DMS114 treated with DMSO at 0.1 percent for 48 hours (cell line): ENCODE data around the gene C1orf50.
A peak's percentile ranks its signal among the peaks of the same experiment; 100 is the strongest.

Experiments used
- DNase-seq: peaks from one replicate; lab custom pipeline; 2025; ENCODE audit not compliant: unreplicated experiment; lab: John Stamatoyannopoulos, UW

Gene C1orf50

DNA sequence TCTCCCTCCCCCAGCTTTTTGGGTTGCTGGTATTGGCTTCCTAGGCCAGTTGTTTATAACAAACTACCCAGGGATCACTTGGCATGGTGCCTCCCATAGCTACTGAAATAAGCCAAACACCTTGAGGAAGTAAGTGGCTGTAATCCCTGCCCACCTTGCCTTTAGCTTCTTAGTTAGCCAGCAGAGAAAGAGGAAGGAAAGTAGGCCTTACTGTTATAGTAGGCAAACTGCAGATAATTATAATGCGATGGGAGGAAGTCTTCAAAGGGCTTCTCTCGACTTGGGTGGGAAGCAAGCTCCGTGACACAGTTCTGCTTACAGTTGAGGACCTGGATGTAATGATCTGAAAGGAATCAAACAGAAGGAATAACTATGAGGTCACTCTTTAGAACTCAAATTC is 8.4 kb upstream of the C1orf50 start:
- DNase-seq: no peak

DNA sequence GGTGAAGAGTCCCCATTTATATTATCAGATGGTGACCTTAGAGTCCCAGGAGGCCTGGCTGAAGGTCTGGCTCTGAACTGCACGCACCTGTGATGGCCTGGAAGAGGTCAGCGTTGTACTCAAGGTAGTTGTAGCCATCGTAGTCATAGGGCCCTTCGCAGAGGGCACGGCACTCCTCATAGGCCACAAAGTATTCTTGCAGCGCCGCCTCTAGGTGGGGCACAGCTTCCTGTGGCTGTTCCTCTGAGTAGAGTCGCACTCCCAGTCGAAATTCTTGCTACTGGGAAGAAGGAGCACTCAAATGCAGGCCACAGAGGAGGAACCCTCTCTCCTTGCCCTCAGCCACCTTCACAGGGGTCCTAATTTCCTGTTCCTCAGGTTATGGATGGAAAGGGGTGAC is 7.9 kb upstream of the C1orf50 start:
- no peak for DNase-seq

DNA sequence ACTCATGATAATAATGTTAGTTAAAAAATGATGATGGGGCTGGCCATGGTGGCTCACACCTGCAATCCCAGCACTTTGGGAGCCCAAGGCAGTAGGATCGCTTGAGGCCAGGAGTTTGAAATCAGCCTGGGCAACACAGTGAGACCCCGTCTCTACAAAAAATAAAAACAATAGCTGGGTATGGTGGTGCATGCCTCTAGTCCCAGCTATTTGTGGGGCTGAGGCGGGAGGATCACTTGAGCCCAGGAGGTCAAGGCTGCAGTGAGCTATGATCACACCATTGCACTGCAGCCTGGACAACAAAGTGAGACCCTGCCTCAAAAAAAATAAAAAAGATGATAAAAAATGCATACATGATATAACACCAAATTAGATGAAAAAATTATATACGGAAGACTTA is 5.5 kb upstream of the C1orf50 start:
- no peak for DNase-seq

DNA sequence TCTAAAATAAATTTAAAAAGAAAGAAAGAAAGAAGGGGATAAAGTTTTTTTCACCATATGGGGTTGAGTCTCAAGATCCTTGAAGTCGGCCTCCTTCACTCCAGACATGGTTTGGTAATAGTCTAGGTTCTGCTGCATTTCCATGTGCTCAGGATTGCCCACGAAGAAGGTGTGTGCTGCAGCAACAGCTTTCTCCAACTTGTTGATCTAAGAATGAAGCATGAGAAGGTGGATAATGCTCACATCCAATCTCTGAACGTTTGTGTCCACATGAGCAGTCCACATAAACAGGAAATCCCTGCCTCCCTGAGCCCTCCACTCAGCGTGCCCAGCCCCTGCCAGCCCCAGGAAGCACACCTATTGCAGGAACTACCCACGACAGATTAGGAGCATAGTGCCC is 4.8 kb upstream of the C1orf50 start:
- no peak for DNase-seq

DNA sequence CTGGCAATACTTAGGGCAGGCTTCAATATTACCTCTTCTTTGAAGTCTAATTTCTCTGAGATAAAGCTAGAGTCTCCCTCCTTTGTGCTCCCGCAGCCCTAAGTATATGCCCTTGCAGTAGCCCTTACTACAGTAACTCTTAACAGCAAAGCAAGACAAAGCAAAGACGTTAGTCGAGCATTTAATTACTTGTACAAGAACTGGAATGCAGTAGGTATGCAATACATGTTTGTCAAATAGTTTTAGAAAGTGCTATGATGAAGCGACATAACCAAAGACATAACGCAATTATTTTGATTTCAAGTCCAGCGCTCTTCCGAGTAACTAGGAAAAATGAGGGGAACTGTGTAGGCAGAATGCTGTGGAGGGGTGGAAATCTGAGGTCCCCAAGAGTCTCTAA is 1.8 kb upstream of the C1orf50 start:
- no peak for DNase-seq

DNA sequence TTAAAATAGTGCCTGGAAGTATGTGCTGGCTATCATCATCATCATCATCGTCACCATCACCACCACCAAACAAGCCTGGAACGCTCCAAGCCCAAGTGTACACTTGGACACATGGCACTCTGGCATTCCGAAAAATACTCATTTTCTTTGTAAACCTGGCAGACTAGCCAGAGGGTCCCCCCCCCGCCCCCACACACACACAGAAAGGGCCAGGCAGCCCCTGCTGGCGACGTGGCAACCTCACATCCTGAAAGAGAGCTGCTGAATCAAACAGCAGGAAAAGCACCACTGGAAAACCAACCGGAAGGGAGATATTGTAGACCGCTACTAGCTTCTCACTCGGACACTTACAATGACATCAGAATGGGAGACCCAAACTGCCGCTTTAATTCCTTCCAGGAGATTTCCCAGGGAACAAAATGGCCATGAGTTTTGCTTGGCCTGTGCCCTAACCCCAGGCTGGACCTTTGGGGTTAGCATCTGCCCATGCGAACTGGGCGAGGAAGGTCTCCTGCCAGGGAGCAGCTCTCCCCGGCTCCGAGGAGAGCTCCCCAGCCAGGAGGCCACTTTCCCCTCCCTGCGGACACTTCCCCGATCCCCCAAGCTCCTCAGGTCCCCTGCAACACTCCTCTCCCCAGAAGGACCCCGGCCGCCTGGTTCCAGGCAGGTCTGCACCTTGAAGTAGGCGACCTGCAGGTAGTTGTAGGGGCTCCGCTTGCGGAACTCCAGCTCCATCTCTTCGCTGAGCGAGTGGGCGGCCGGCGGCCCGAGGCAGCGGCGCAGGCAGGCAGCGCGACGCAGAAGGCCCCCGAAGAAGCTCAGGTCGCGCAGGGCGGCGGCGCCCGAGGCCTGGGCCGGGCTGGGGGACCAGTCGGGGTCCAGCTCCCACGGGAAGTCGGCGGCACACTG is 963 bp upstream of the C1orf50 start:
- peak; percentile 75 for DNase-seq

DNA sequence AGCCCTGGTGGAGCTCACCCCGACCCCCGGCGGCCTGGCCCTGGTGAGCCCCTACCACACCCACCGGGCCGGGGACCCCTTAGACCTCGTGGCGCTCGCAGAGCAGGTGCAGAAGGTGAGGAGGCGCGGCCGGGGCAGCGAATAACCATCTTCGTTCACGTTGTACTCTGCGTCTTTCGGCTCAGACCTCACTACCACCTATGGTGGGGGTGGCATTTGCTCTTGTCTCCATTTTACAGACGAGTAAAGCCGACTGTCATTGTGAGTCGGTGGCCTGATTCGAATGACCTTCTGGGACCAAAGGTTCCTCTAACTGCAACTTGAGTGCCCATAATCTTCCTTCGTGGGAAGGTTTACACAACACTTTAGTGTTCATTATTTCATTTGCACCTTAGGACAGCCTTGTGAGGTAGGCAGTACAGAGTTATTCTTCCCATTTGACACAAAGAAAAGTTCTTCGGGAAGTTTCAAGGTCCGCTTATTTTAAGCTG is 506 bp downstream of the C1orf50 start:
- DNase-seq: no peak

DNA sequence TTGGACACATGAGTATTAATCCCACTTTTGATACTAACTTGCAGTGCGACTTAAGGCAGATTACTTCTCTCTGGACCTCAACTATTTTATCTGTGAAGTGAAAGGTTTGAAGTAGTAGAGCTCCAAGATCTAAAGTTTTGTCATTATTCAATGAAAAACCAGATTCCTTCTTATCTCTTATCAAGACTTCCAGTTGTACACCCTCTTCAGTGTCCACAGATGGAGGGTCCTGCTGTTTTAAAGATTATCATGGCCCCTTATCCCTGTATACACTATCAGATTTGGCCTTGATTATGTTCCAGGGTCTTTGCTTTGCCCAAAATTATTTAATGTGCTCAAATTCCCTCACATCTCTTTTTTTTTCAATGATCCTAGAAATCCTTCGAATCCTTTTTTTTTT is 1.1 kb downstream of the C1orf50 start:
- DNase-seq: no peak

DNA sequence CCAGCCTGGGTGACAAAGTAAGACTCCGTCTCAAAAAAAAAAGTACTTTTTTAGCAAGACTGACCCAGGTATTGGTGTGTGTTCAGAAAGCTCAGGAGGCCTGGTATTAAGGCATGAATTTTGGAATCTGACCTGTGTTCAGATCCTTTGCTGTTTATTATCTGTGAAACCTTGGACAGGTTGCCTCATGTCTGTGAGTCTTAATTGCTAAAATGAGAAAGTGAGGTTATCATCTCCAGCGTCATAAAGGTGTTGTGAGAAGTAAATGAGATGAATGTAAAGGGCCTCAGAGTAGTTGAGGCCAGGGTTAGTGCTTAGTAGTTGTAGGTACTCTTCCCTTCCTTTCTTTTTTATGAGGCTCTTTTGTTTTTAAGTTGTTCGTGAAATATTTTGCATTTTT is 2.8 kb downstream of the C1orf50 start:
- no peak for DNase-seq

DNA sequence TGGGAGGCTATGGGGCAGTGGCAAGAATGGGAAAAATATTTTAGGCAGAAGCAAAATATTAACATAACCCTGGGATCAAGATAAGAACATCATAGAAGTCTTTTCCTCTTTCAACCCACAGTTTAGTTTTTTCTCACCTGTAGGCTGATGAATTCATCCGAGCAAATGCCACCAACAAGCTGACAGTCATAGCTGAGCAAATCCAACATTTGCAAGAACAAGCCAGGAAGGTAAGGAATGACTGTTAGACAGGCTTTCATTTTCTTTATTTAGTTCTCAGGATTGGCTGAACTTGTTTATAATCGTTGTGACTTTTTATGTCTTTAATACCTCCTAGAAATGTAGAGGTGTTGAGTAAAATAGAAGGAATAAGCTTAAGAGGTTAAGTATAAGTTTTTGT is 6.4 kb downstream of the C1orf50 start:
- DNase-seq: no peak

DNA sequence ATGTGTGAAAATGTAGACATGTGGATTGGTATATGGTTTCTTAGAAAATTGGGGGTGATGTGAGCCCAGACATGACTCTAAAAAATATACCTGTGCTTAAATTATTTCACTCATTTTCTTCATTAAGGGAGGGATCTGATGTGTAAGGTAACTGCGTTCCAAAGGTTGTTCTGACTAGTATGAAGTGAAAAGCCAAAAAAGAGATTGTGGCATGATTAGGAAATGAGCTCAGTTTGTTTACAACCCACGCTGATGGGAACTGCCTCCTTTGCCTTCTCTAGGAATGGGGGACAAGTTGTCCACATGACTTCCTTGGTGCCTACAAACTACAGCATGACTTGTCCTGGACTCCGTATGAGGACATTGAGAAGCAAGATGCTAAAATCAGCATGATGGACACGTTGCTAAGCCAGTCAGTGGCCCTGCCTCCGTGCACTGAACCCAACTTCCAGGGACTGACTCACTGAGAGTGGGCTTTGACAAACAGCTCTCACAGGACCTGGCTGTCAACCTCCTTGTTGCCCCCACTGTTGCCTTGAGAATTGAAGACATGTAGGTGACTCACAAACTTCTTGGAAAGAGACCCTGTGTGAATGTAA is 8.0 kb downstream of the C1orf50 start:
- DNase-seq: no peak

DNA sequence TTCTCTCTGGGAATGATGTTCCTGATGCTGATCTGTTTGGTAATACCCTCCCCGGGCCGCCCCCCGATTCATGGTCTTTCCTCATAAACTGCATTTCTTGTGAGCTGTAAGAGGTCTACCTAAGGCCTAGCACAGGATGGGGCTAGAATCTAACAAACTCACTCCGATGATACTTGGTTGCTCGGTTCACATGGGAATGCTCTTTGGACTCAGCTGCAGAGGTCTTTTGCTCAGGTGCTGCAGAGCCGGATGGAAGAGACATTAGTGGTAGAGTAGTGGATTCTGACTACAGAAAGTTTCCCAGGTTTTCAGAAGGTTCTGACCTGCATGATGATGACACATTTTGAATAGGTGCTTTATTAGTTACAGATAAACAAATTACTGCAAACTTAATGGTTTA is 9.5 kb downstream of the C1orf50 start:
- DNase-seq: no peak

DNA sequence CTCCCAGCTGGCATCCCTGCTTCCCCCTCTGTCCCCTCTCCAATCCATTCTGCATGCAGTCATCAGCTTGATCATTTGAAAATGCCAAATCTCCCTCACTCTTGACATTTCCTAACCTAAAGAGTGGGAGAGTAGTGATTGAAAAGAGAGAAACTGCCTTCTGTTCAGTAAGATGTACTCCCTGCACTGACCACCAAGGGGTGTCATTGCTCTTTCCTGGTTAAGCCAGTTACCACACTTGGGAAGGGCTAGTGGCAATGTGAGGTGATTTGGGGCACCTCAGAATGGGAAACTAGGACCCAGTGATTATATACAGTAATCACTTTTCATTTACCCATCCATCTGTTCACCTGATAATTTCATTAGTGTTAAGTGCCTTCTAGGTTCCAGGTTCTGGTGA is 10.8 kb downstream of the C1orf50 start:
- DNase-seq: peak; percentile 27

DNA sequence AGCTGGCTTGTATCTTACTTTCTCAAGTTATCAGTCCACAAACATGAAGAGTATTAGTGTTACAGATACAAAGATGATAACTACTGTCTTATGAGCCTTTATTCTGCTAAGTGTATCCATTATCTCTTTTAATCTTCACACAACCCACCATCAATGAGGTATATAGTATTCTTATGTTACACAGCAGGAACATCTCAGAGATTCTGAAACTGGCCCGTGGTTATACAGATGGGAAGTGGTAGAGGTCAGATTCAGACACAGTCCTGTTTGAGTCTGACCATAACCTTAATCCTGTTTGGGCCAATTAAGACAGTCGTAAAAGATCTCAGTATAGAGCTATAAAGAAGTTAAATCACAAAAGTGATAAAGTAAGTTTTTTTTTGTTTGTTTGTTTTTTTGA is 12.7 kb downstream of the C1orf50 start:
- DNase-seq: no peak

DNA sequence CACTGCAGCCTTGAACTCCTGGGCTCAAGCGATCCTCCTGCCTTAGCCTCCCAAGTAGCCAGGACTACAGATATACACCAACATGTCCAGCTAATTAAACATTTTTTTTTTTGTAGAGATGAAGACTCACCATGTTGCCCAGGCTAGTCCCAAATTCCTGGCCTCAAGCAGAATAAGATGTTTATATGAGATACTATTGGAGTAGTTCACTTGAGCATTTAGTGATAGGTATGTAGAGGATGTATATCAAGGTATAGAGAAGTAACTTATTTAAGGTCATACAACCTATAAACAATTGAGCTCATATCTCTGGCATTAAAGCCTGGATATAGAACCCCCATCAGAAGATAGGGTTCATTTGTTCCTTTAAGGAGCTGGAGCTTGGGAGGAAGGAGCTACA is 13.1 kb downstream of the C1orf50 start:
- DNase-seq: no peak

DNA sequence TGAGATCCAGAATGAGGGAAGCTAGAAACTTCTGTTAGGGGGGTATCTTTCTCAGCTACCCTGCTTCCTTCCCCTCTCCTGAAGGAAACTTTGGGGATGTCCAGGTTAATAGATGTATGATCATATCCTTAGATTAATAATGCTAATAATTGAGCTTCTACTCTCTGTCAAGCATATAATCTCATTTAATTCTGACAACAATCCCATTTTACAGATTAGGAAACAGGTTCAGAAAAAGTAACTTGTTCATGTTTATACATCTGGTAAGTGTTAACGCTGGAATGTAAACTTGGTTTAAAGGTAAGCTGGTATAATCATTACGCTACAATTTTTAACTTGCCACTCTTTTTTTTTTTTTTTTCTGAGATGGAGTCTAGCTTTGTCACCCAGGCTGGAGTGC is 16.0 kb downstream of the C1orf50 start:
- no peak for DNase-seq

DNA sequence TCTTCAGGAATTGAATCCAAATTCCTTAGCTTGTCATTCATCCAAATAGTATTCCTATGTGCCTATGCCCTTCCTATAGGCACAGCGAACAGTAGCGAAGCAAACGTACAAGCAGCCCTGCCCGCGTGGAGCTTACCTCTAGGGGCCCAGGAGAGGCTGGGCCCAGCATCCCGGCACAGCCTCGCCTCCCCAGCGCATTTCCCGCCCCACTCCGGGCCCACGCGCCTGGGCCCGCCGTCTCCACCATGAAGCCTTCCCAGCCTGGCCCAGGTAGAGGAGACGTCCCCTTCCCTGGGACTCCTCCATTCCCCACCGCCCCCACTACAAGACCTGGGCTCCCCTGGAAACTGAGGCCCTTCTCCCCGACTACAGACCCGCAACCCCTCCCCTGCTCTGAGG is 17.5 kb downstream of the C1orf50 start:
- no peak for DNase-seq

DNA sequence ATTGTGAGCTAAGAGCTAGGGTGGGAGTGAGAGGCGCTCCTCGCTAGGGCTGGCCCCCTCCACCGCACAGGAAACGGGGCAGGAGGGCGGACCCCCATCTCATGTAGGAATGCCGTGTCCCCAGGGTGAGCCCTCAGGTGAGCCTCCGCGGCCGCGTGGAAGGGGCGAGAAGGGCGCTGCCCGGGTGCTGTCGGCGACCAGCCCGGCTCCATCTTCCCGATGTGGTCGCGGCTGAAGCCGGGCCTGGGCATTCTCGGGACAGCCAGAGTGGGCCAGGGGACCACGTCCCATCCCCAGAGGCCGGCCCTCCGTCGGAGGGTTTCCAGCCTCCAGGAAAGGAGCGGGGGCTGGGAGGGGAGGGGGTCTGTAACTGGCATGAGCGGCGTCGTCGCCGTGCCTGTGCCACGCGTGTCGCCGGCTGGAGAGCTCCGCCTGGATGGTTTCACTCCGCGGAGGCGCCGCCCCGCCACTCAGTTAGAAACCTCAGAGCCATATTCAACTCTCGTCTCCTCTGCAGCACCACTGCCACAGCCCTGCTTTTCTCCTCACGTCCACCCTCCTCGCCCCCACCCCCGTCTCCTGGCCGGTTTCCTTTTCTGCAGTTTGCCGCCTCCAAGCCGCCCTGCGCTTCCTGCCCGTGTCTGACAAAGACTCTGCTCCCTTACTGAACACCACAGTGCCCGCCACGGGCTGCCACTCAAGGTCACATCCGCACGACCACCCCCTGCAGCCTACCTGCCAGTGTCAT is 18.1 kb downstream of the C1orf50 start, which contains the start of gene TMEM269:
Gene TMEM269 (plus strand): TSS at position 46 of the 748 bp plus-strand sequence. CDS start 4,903 bp downstream, outside the sequence.
- DNase-seq: no peak

DNA sequence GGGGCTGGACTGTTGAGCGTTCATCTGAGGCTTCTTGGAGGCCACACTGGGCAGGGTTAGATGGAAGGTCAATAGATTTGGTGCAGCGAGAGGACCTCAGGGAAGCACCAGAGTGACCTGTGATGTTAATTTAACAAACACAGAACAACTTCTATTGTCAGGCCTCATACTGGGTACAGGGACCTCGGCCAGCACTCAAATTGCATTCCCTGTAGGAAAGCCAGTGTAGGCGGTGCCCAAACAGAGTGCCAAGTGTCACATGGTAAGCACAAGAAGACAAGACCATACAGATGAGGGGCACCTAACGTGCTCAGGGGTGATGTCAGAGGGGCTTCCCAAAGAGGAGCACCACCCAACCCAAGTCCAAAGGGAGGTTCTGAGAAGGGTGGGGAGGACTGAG is 19.0 kb downstream of the C1orf50 start:
- no peak for DNase-seq

DNA sequence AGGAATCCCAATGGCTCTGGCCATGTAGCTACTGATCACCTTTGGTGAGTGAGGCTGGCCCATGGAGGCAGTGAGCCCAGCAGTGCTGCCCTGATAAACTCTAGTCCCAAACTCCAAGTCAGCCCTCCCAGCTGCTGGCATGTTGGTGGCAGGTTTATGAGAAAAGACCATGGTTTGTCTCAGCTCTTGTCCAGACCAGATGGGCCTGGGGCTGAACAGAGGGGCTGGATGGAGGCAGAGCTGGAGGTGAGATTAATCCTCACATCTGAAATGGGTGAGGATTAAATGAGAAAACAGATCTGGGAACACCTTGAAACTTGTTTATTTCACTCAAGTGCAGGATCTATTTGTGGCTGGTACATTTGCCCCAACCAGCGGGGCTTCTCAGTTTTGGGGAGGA is 21.0 kb downstream of the C1orf50 start:
- DNase-seq: no peak

DNA sequence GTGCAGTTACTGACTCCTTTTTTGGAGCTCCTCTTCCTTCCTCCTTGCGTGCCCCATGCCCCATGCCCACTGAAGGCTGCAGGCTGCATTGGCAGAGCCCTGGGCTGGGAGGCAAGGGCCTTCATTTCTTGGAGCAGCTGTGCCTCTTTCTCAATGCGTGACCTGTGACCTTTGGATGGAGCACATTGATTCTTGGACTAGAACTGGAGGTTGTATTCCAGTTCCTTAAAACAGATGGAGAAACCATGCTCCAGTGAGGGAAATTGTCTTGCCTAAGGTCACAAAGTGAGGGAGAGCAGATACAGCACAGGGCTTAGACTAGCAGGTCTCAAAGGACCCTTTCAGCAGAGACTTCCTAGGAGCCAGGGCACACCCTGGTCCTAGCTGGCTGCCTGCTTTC is 26.8 kb downstream of the C1orf50 start:
- no peak for DNase-seq

DNA sequence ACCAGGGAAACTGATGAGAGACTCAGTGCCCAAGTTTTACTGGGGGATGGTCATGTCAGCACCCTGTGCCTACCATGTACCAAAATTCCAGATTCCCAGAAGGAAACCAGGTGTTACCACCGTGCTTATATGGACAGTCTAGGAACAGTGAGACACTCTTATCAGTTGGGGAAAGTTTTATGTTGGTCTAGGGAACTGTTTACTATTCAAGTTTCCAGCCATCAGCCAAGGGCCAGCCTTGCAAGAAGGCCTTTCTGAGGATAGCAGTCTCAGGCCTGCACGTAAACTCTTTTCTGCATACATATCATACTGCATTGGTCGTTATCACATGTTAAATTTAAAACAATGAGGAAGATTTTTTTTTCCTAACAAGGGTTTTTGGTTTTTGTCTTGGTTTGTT is 30.4 kb downstream of the C1orf50 start:
- no peak for DNase-seq
